ENCODE measurements around the gene YJEFN3. TPM values are rescaled to one million over a fixed set of nuclear protein-coding genes. Genes with fewer than 3 reads are reported as not detected.

YJEFN3 gene
- total RNA-seq, 1 donor from 2014 or later: 21.6 TPM

- Mint-ChIP-seq H3K27ac (ENCODE audit: unreplicated experiment) (no peak overlapping the region), H3K27me3 (ENCODE audit: unreplicated experiment) (peaks cover 12% of the 10 kb centered on the region), H3K36me3 (ENCODE audit: unreplicated experiment) (no peaks in the 10 kb centered on the region), H3K4me1 (ENCODE audit: low read depth, unreplicated experiment) (peaks cover 11% of the 10 kb centered on the region), H3K4me3 (ENCODE audit: unreplicated experiment) (no peak overlapping the region), H3K9me3 (ENCODE audit: unreplicated experiment) (peaks cover 3% of the 10 kb centered on the region)
- TF ChIP-seq CTCF (IDR thresholded peaks at IDR 0.05; ENCODE audit: partially characterized antibody, unreplicated experiment): peak; percentile 84
- DNase-seq: peak; percentile 80
Observed at GRCh38 chr19:19554074-19555023, 25.6 kb downstream of the YJEFN3 start.

GRCh38 chr19:19558055-19558454 lies 29.3 kb downstream of the YJEFN3 start:
- Mint-ChIP-seq H3K27me3 (ENCODE audit: unreplicated experiment) (peaks cover 9% of the 10 kb centered on the region), H3K36me3 (ENCODE audit: unreplicated experiment) (no peaks in the 10 kb centered on the region), H3K9me3 (ENCODE audit: unreplicated experiment) (peaks cover 3% of the 10 kb centered on the region), H3K4me3 (ENCODE audit: unreplicated experiment) (peak overlapping the region; percentile 51), H3K4me1 (ENCODE audit: low read depth, unreplicated experiment) (peaks cover 5% of the 10 kb centered on the region), H3K27ac (ENCODE audit: unreplicated experiment) (no peak overlapping the region)
- no peak for DNase-seq
- TF ChIP-seq CTCF (IDR thresholded peaks at IDR 0.05; ENCODE audit: partially characterized antibody, unreplicated experiment): no peak

- H3K9me3 Mint-ChIP-seq (ENCODE audit: unreplicated experiment): peaks cover 3% of the 10 kb centered on the region
- peaks cover 5% of the 10 kb centered on the region for H3K4me1 Mint-ChIP-seq (ENCODE audit: low read depth, unreplicated experiment)
- no peaks in the 10 kb centered on the region for H3K36me3 Mint-ChIP-seq (ENCODE audit: unreplicated experiment)
- peaks cover 9% of the 10 kb centered on the region for H3K27me3 Mint-ChIP-seq (ENCODE audit: unreplicated experiment)
- peak overlapping the region; percentile 62 for H3K27ac Mint-ChIP-seq (ENCODE audit: unreplicated experiment)
- H3K4me3 Mint-ChIP-seq (ENCODE audit: unreplicated experiment): peak overlapping the region; percentile 51
- no peak for TF ChIP-seq CTCF (IDR thresholded peaks at IDR 0.05; ENCODE audit: partially characterized antibody, unreplicated experiment)
- no peak for DNase-seq
Observed at GRCh38 chr19:19558636-19559035, 29.9 kb downstream of the YJEFN3 start.

GRCh38 chr19:19559931-19560330 lies 31.2 kb downstream of the YJEFN3 start:
- Mint-ChIP-seq H3K9me3 (ENCODE audit: unreplicated experiment) (peaks cover 3% of the 10 kb centered on the region), H3K27ac (ENCODE audit: unreplicated experiment) (no peak overlapping the region)
- TF ChIP-seq CTCF (IDR thresholded peaks at IDR 0.05; ENCODE audit: partially characterized antibody, unreplicated experiment): no peak

More at GRCh38 chr19:19559931-19560330, 31.2 kb downstream of the YJEFN3 start:
- no peak overlapping the region for H3K4me3 Mint-ChIP-seq (ENCODE audit: unreplicated experiment)
- H3K36me3 Mint-ChIP-seq (ENCODE audit: unreplicated experiment): peaks cover 6% of the 10 kb centered on the region
- peaks cover 5% of the 10 kb centered on the region for H3K4me1 Mint-ChIP-seq (ENCODE audit: low read depth, unreplicated experiment)
- peaks cover 11% of the 10 kb centered on the region for H3K27me3 Mint-ChIP-seq (ENCODE audit: unreplicated experiment)
- DNase-seq: no peak

Data from glutamatergic neuron (in vitro differentiated cells).